Smooth muscle cell of the brain vasculature (primary cell): ENCODE measurements around the gene EPHB2.

Experiments used
- DNase-seq: peaks from one replicate; pipeline ENCODE4 v3.0.0-alpha.2; 2012; ENCODE audit warnings: low read depth, low spot score

The EPHB2 gene

GRCh38 chr1:22949822-22950331 lies 239.2 kb downstream of the EPHB2 start:
- DNase-seq = no peak

- no peak for DNase-seq
These were observed 241.2 kb downstream of the EPHB2 start for GRCh38 chr1:22951796-22952195.

- DNase-seq = no peak
These were observed 242.0 kb downstream of the EPHB2 start for GRCh38 chr1:22952694-22953056.

- DNase-seq = no peak
These were observed 242.6 kb downstream of the EPHB2 start for GRCh38 chr1:22953057-22953739.

GRCh38 chr1:22953740-22954141 lies 243.1 kb downstream of the EPHB2 start:
- no peak for DNase-seq

GRCh38 chr1:22955146-22955545 lies 244.5 kb downstream of the EPHB2 start:
- no peak for DNase-seq

GRCh38 chr1:22957066-22957465 lies 246.4 kb downstream of the EPHB2 start:
- no peak for DNase-seq

GRCh38 chr1:22958556-22958955 lies 247.9 kb downstream of the EPHB2 start:
- DNase-seq = no peak

- DNase-seq = no peak
These were observed 249.1 kb downstream of the EPHB2 start for GRCh38 chr1:22959545-22960360.

GRCh38 chr1:22962558-22962957 lies 251.9 kb downstream of the EPHB2 start:
- no peak for DNase-seq

GRCh38 chr1:22963044-22963677 lies 252.5 kb downstream of the EPHB2 start:
- DNase-seq = no peak

- no peak for DNase-seq
These were observed 255.7 kb downstream of the EPHB2 start for GRCh38 chr1:22966309-22966708.

- DNase-seq = no peak
These were observed 257.2 kb downstream of the EPHB2 start for GRCh38 chr1:22967833-22968232.

- DNase-seq = peak; percentile 87
These were observed 258.7 kb downstream of the EPHB2 start for GRCh38 chr1:22969304-22969709.

- DNase-seq = no peak
These were observed 259.5 kb downstream of the EPHB2 start for GRCh38 chr1:22970096-22970495.
